WTC11 (cell line): ENCODE results near the gene CIART. TPM values are rescaled to one million over a fixed set of nuclear protein-coding genes. Genes with fewer than 3 reads are reported as not detected.

Experiments
- ATAC-seq: fragments of 200-7000 bp; cut with Tn5 transposase; 2 replicates; pipeline ENCODE4 v1.10.0; 2021; ENCODE audit warnings: mild to moderate bottlenecking, moderate library complexity
- CTCF ChIA-PET: fragments of 300-600 bp; sonication (Branson Sonifier 250); formaldehyde crosslinking; loops from one replicate; lab custom pipeline; 2021; ENCODE audit warnings: antibody characterized with exemption; lab: Charles Lee
- POLR2A ChIA-PET: fragments of 350-600 bp; sonication (Branson Sonifier 250); formaldehyde crosslinking; loops from one replicate; lab custom pipeline; 2021; ENCODE audit warnings: antibody characterized with exemption; lab: Charles Lee
- DNase-seq: peaks from one replicate; pipeline ENCODE4 v3.0.0; 2021; ENCODE audit warnings: low spot score
- H3K27ac Mint-ChIP-seq: 2 replicates; pipeline ENCODE4 v1.8.0; 2021; ENCODE audit warnings: mixed read lengths
- H3K27me3 Mint-ChIP-seq: 2 replicates; pipeline ENCODE4 v1.8.0; 2021; ENCODE audit warnings: low read depth, mild to moderate bottlenecking, moderate library complexity, mixed read lengths
- H3K36me3 Mint-ChIP-seq: 2 replicates; pipeline ENCODE4 v1.8.0; 2021; ENCODE audit warnings: mixed read lengths
- H3K4me1 Mint-ChIP-seq: 2 replicates; pipeline ENCODE4 v1.8.0; 2022; ENCODE audit warnings: mixed read lengths
- H3K4me3 Mint-ChIP-seq: 2 replicates; pipeline ENCODE4 v1.8.0; 2021; ENCODE audit warnings: mild to moderate bottlenecking, moderate library complexity, mixed read lengths
- H3K9me3 Mint-ChIP-seq: 2 replicates; pipeline ENCODE4 v1.8.0; 2021; ENCODE audit warnings: mixed read lengths
- TCF7 ChIP-seq: sonication (generic); formaldehyde crosslinking; IDR thresholded peaks from 2 replicates; pipeline ENCODE4 v1.8.0; 2022; ENCODE audit warnings: mild to moderate bottlenecking, low read depth, missing genetic modification reagents, moderate library complexity
- USF2 ChIP-seq: sonication (generic); formaldehyde crosslinking; IDR thresholded peaks from 2 replicates; pipeline ENCODE4 v1.8.1; 2023; ENCODE audit warnings: mild to moderate bottlenecking, missing genetic modification reagents, moderate library complexity
- ZNF671 ChIP-seq: fragments of 250-450 bp; sonication (Bioruptor Pico); IDR thresholded peaks from 2 replicates; pipeline ENCODE4 v1.8.0; 2021; ENCODE audit warnings: mild to moderate bottlenecking
- total RNA-seq: library from RNA; stranded (reverse); gene quantifications from 3 replicates; pipeline ENCODE4 v1.2.3, GENCODE V29; 2021
- TF ChIP-seq, protein P1 (sequence below): sonication (generic); formaldehyde crosslinking; conservative IDR thresholded peaks from 2 replicates; pipeline ENCODE4 v1.8.1; 2023; ENCODE audit warnings: mild to moderate bottlenecking, low read depth, missing genetic modification reagents, moderate library complexity

CIART gene
- total RNA-seq, 1 experiment from 2014 or later, result 7.8 TPM

DNA sequence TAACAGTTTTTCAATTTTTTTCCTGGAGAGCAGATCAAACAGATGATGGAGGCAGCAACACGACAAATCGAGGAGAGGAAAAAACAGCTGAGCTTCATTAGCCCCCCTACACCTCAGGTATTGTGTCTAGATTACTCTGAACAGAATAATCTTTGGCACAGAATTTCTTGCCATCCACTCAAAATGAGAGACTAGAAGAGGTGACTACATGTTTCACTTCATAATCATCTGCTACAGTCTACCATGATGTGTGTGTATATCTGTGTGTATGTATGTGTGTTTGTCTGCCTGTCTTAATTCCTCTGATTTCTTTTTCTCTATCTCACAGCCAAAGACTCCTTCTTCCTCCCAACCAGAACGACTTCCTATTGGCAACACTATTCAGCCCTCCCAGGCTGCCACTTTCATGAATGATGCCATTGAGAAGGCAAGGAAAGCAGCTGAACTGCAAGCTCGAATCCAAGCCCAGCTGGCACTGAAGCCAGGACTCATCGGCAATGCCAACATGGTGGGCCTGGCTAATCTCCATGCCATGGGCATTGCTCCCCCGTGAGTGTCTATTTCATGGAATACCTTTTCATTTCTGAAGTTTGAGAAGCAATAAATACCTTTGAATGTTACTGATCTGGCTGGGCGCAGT is 50.4 kb downstream of the CIART start:
- no peak for ATAC-seq
- peaks cover 74% of the 10 kb centered on the region for H3K36me3 Mint-ChIP-seq
- H3K27me3 Mint-ChIP-seq, result no peaks in the 10 kb centered on the region

More for the DNA sequence above, 50.4 kb downstream of the CIART start:
- no peak for TF ChIP-seq TCF7 (CRISPR knock-in tag)
- TF ChIP-seq, protein P1, sequence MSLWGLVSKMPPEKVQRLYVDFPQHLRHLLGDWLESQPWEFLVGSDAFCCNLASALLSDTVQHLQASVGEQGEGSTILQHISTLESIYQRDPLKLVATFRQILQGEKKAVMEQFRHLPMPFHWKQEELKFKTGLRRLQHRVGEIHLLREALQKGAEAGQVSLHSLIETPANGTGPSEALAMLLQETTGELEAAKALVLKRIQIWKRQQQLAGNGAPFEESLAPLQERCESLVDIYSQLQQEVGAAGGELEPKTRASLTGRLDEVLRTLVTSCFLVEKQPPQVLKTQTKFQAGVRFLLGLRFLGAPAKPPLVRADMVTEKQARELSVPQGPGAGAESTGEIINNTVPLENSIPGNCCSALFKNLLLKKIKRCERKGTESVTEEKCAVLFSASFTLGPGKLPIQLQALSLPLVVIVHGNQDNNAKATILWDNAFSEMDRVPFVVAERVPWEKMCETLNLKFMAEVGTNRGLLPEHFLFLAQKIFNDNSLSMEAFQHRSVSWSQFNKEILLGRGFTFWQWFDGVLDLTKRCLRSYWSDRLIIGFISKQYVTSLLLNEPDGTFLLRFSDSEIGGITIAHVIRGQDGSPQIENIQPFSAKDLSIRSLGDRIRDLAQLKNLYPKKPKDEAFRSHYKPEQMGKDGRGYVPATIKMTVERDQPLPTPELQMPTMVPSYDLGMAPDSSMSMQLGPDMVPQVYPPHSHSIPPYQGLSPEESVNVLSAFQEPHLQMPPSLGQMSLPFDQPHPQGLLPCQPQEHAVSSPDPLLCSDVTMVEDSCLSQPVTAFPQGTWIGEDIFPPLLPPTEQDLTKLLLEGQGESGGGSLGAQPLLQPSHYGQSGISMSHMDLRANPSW (CRISPR knock-in tag), result no peak
- no peak for TF ChIP-seq ZNF671 (CRISPR knock-in tag)
- TF ChIP-seq USF2 (CRISPR knock-in tag), result no peak
- CTCF ChIA-PET, result no interaction called here
- POLR2A ChIA-PET, result interaction anchor here (0.6 kb wide), 1 partner anchor 50 kb away, joined by 7 read pairs; the partner anchor contains the start of gene CIART
- Mint-ChIP-seq H3K4me3 (no peak overlapping the region), H3K4me1 (no peaks in the 10 kb centered on the region), H3K9me3 (no peaks in the 10 kb centered on the region), H3K27ac (no peak overlapping the region)
- no peak for DNase-seq

Other genes starting within 250 kb of the CIART start
- 26.1 to 28.2 TPM (median 27.3 TPM) in 3 replicates for gene VPS45, start 214.8 kb upstream of the CIART start, total RNA-seq
- gene PLEKHO1, start 132.6 kb upstream of the CIART start, total RNA-seq, result 23.3 to 27.0 TPM (median 25.7 TPM) in 3 replicates
- gene ANP32E, start 46.4 kb upstream of the CIART start, total RNA-seq, result 101 to 119 TPM (median 104 TPM) in 3 replicates
- 35.3 to 46.9 TPM (median 45.0 TPM) in 3 replicates for gene CA14, start 24.8 kb upstream of the CIART start, total RNA-seq
- gene APH1A, start 13.5 kb upstream of the CIART start, total RNA-seq, result 110 to 120 TPM (median 113 TPM) in 3 replicates
- gene C1orf54, start 9.8 kb upstream of the CIART start, total RNA-seq, result 10.3 to 19.0 TPM (median 18.0 TPM) in 3 replicates
- 100 to 105 TPM (median 100 TPM) in 3 replicates for gene MRPS21, start 11.3 kb downstream of the CIART start, total RNA-seq
- 56.7 to 67.8 TPM (median 60.3 TPM) in 3 replicates for gene PRPF3, start 39.0 kb downstream of the CIART start, total RNA-seq
- gene RPRD2, start 81.6 kb downstream of the CIART start, total RNA-seq, result 25.4 to 26.4 TPM (median 26.1 TPM) in 3 replicates
- 42.9 to 51.1 TPM (median 49.7 TPM) in 3 replicates for gene TARS2, start 204.9 kb downstream of the CIART start, total RNA-seq
- 0.69 to 1.6 TPM (median 0.76 TPM) in 3 replicates for gene ECM1, start 225.6 kb downstream of the CIART start, total RNA-seq
- 0.71 to 1.2 TPM (median 1.0 TPM) in 3 replicates for gene FALEC, start 233.2 kb downstream of the CIART start, total RNA-seq